Activated T-cell treated with anti-CD3 and anti-CD28 coated beads, Interleukin-2, amount 50 U/mL, for 1 hour (primary cell): Measurements from ENCODE around the gene PCSK4.
"Not testable (repeated sequence)": the region's sequence is repeated elsewhere in the genome, so short reads cannot be mapped to it uniquely, and the experiment has no call there.

Source experiments
- DNase-seq: peaks from one replicate; pipeline ENCODE4 v3.0.0-alpha.2; 2020

The PCSK4 gene

DNA sequence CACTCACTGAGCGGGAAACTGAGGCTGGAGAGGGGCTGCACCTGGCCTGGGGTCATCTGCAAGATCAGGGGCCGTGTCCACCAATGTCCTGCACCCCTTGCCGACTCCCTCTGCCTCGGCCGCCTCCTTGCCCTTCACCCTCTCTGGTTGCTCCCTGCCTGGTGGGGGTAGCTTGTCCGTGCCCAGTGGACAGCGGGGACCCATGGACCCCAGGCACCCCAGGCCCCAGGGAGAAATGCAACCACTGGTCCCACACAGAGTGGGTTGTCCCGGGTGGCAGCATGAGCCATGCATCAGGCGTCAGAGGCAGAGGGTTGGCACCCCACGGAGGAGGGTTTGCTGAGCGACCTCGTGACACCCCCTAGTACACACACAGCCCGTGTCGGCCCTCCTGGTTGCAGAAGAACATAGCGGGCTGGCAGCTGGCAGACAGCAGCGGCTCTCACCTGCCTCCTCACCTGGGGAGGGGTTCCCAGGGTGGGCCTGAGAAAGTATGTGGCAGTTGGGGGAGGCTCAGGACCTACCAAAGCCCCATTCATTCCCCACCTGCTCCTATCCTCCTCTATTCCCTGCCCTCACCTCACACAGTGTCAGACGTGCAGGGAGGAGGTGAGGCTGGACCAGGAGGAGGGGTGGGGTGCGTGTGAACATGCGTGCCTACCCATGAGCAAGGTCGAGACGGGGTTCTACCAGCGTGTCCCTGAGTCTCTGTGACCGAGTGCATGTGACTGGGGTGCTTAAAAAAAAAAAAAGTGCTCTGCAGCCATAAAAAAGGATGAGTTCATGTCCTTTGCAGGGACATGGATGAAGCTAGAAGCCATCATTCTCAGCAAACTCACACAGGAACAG, 14.0 kb upstream of the PCSK4 start:
- DNase-seq, result no peak

DNA sequence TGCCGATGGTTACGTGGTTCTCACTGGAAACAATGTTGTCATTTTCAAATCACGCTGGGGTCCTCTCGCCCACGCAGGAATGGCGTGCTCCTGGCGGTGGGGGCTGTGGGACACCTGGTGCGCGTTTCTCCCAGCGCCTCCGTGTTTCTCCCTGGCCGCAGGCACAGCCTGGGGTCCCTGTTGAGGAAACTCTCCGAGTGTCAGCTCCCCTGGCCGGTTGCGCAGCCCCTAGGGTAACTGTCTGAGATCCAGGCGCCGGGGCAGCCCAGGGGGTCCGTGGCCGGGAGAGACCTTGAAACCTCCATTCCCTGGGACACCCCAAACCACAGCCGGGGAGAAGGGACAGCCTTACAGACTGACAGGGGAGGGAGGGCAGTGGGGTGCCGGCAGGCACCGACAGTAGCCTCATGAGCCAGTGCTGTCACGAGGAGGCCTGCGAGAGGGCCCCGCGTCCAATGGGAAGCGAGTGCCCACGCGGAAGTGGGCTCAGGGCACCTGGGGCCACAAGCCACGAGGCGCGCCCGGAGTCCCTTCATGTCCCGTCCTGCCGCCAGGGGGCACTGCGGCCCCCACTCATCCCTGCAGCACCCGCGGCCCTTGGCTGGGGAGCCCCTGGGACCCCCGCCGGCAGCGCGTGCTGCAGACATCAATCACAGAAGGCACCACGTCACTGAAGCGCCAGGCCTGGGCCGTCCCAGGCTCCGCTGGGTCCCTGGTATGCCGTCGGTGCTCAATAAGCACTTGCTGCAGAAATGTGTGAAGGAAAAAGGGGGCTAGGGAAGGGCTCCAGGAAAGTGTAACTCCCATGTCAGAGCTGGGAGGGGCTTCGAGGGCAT, 13.2 kb upstream of the PCSK4 start:
- peak; percentile 72 for DNase-seq

DNA sequence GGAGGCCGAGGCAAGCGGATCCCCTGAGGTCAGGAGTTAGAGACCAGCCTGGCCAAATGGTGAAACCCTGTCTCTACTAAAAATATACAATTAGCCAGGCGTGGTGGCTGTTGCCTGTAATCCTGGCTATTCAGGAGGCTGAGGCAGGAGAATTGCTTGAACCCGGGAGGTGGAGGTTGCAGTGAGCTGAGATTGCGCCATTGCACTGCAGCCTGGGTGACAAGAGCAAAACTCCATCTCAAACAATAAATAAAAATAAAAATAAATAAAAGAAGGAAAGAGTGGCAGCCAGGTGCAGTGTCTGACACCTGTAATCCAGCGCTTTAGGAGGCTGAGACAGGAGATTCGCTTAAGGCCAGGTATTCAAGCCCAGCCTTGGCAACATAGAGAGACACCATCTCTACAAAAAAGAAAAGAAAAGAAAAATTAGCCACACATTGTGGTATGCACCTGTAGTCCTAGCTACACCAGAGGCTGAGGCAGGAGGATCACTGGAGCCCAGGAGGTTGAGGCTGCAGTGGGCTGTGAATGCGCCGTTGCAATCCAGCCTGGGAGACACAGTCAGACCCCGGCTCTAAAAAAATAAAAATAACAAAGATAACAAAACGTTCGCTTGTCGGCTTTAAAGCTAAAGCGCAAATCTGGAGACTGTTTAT, 12.4 kb upstream of the PCSK4 start:
- DNase-seq, result no peak

DNA sequence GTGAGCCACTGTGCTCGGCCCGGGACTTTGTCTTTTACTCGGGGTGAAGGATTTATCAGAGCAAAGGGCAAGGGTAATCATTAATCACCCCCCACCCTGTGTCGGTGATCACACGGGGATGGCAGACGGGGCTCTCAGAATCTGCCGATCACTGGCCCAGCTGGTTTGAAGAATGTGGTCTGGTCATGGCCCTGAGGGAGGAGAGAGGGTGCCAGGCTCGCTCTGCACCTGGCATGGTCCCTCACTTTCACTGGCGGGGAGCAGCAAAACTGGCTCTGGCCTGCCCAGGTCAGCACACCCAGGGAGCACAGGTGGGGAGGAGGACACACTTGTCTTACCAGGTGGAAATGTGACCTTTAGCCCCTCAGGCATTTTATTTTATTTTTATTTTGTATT, 11.0 kb upstream of the PCSK4 start:
- DNase-seq, result no peak

DNA sequence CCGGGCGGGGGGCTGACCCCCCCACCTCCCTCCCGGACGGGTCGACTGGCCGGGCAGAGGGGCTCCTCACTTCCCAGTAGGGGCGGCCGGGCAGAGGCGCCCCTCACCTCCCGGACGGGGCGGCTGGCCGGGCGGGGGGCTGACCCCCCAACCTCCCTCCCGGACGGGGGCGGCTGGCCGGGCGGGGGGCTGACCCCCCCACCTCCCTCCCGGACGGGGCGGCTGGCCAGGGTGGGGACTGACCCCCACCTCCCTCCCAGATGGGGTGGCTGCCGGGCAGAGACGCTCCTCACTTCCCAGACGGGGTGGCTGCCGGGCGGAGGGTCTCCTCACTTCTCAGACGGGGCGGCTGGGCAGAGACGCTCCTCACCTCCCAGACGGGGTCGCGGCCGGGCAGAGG, 9.1 kb upstream of the PCSK4 start:
- DNase-seq, result not testable (repeated sequence)

DNA sequence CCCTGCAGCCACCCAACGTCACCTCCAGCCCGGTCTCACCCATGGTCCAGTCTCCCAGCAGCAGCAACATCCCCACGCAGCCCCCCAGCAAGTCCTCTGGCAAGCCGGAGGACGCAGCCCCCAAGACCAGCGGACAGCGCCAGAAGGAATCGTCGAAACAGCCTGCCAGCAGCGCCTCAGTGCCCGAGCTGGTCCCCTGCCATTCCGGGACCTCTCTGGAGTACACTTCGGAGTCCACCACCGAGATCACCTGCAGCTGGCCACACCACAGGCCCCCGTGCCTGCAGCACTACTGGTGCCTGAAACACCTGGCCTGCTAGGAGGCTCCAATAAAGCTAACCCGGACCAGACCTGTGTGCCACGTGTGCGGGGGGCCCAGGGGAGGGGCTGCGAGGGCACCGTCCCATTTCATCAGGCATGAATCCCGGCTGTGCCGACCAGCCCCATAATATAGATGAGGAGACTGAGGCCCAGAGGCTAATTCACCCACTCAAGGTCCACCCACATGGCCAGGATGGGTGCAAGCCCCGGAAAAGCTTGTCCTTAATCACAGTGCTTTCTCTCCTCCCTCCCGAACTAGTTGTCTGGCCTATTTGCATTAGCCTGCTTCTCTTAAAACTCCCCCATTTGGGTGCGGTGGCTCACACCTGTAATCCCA, 7.6 kb upstream of the PCSK4 start:
- DNase-seq, result no peak

DNA sequence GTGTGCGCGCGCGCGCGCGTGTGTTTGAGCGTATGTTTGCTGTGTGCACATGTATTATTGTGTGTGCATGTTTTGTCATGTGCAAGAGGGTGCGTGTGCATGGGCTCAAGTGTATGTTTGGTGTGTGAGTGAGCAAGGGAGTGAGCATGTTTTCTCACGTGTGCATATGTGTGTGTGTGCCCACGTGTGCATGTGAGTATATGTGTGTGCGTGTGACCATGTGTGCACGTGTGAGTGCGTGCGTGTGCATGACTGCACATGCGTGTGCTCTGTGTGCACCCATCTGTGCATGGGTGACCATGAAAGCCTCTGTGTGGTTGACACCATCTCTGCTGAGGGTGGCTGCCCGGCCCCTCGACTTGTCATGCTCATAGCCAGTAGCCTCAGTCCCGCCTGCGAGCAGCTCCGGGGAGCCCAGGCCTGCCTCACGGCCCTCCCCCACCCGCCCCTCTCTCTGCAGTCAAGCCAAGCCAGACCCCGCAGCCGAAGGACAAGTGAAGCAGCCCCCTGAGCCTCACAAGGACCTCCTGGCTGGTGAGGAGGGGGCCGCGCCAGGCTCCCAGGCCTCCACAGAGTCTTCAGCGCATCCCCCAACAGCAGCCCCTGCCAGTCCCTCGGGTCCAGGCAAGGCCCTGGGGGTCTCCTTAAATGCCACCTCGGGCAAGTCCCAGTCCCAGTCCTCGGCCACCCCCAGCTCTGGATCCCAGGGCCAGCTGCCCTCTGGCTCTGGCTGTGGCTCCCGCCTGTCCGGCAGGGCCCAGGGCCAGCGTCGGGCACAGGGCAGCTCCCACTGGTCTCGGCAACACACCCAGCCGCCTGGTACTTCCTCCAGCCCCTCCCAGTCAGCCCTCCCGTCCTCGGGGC, 6.8 kb upstream of the PCSK4 start:
- no peak for DNase-seq

DNA sequence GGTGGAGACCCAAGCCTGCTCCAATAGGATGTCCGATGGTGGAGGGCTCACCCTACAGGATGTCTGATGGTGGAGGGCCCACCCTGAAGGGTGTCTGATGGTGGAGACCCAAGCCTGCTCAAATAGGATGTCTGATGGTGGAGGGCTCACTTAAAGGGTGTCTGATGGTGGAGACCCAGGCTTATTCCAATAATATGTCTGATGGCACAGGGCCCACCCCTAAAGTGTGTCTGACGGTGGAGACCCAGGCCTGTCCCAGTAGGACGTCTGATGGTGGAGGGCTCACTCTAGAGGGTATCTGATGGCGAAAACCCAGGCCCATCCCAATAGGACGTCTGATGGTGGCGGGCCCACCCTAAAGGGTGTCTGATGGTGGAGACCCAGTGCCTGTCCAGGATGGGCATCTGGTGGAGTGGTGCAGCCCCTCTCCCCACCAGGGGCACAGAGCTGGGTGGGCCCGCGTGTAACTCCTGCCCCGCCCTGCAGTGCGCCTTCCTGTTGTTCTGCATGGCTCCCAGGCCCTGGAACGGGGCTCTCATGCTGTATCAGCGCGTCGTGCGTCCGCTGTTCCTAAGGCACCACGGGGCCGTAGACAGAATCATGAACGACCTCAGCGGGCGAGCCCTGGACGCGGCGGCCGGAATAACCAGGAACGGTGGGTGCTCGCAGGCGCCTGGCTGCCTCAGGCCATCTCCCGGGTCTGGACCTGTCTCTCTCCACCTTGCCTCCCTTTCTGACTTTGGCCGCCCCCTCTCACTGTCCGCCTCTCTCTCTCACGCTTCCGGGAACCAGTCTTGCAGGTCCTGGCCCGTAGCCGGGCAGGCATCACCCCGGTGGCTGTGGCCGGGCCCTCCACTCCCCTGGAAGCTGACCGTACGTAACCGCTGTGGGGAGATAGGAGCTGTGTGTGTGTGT, 5.9 kb upstream of the PCSK4 start:
- DNase-seq, result no peak

DNA sequence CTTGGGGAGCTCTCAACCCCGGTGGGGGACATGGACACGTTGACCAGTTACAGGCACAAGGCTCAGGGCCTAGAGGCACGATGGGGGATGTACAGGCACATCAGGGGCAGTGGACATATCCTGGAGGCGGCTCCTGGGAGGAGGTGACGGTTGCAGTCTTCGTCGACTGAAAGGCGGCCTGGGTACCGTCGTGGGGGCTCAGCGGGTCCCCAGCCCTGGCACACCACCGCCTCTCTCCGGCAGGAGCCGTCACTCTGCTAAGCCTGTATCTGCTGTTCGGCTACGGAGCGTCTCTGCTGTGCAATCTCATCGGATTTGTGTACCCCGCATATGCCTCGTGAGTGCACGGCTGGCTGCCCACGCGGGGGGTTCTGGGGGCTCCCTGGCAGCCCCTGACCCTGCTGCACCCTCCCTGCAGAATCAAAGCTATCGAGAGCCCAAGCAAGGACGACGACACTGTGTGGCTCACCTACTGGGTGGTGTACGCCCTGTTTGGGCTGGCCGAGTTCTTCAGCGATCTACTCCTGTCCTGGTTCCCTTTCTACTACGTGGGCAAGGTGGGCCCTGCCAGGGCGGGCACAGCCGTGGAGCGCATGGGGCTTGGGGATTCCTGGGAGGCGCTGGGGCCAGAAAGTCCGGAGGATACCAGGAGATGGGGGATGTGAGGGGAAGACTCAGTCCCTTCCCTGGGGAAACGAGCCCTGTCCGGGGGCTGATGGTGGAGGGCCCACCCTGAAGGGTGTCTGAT, 5.1 kb upstream of the PCSK4 start:
- DNase-seq, result no peak

DNA sequence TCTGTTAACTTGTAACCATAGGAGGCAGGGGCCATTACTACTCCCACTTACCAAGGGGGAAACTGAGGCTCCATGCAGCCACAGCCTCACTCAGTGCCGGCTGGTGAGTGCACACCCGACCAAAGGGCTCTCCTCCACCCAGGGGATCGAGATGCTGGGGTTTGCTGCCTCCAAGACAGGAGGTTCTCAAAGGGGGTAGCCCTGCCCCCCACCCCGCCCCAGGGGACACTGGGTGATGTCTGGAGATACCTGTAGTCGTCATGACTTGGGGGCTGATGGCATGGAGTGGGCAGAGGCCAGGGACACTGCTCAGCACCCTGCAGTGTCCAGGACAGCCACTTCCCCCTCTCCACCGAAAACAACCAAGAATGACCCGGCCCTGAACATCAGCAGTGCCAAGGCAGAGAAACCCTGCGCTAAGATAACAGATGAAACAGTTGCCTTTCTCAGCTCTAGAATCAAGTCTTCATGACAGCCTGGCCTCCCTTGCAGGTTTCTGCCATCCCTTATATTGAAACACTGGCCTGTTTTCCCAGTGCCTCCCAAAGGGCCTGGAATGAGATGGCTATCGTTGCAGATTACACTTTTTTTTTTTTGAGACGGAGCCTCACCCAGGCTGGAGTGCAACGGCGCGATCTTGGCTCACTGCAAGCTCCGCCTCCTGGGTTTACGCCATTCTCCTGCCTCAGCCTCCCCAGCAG, 4.1 kb upstream of the PCSK4 start:
- no peak for DNase-seq

DNA sequence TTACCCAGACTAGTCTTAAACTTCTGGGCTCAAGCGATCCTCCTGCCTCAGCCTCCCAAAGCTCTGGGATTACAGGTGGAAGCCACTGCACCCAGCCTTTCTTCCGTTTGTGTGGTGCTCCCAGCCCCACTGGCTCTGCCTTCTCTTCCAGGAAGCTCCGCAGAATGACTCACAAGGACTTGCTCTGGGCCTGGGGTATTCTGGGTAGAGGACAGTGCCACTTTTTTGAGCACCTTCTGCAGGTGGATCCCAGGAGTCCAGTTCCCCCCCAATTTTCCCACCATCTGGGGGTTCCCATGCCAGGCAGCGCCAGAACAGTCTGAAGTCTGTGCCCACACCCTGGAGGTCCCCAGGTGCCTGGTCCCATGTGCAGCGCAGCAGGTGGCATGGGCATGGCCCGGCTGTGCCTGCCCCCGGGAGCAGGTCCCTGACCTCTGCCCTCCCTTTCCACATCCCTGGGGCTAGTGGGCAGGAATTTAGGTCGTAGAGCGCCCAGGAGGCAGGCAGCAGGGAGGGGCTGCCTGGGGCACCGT, 2.4 kb upstream of the PCSK4 start:
- no peak for DNase-seq

DNA sequence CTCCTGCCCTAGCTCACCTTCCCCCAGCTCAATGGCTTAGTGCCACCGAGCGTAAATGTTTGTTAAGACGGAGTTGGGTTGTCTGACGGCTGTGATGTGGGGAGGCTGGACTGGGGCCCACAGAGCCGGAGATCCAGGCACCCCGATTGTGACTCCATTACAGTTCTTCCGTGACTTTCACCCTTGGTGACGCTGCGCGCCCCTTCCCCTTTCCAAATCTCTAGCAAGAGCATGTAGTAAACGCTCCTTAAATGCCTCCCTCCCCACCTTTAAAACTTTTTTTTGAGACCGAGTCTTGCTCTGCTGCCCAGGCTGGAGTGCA, 1.7 kb upstream of the PCSK4 start:
- DNase-seq, result no peak

DNA sequence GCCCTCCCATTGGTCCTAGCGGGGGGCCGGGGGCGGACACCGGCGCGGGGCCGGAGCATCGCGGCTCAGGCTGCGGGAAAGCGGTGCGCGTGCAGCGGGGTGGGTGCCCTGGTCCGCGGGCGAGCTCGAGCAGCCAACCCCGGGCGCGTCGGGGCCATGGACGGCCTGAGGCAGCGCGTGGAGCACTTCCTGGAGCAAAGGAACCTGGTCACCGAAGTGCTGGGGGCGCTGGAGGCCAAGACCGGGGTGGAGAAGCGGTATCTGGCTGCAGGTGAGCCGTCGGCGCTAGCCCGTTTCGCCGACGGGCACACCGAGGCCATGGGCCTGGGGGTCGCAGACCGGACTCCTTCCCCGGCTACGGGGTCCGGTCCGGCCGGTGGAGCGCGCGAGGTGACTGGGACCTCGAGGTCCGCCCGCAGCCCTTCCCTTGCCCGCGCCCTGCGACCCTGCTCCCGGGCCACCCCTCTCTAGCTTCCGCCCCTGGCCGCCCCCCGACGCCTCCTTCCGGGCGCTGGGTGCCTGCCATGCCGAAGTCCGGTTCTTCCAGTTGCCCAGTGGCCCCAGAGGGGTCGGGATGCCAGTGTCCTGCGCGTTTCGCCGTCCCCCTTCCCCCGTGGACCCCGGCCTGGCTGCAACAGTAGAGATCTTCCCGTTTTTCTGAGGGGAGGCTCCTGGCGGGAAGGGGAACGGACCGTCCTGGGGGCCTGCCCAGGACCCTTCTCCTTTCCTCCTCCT, 1.1 kb upstream of the PCSK4 start, which contains the start of gene REEP6:
Gene REEP6, plus strand, starts transcription at position 68 of the 735 bp plus-strand sequence. Its CDS starts 89 bp downstream, at position 157.
- no peak for DNase-seq

DNA sequence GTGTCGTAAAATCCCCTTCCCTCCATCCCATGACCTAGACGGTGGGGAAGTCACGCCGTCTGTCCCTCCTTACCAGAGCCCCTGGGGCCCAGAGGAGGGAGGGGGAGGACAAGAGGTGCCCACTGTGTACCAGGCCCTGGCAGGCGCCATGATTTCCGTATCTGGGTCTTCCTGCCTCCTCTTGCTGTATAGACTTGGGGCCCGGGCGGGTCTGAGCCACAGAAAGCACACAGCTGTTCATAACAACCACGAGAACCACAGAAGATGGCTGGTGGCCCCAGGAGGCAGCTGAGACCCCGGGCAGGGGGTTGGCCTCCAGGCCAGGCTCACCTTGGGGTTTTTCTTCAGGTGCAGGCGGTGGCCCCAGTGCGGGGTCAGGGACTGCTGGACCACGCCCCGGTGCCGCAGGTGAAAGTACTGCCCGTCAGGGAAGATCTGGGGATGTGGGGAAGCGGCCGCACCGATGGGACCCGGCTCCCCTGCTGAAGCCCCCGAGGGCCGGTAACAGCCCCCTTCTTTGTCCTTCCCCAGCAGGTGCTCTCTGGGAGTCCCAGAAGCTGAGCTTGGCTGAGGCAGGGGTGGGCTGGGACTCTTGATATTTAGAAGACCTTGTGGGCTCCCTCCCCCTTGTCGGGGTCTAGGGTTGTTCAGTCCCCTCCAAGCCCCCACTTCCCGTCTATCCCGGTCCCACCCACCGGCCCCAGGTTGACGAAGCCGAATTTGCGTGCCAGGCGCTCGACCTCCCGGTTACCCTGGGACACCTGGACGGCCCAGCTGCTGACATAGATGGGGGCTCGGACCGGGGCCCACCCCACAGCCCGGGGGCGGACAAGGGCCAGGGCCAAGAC, 463 bp downstream of the PCSK4 start:
- no peak for DNase-seq

DNA sequence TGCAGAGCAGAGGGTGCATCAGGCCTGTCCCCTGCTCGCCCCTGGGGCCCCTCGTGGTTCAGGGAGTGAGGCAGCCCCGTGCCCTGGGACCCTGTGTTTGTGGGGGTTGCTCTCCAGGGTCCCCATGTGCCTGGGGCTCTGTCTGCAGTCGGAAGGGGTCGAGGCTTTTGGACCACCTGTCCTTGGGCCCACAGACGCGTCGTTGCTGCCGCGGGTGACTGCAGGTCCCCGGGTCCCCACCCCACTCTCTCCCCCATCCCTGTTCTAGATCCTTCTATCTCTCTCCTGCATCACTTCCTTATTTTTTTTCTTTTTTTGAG, 1.9 kb downstream of the PCSK4 start:
- no peak for DNase-seq

DNA sequence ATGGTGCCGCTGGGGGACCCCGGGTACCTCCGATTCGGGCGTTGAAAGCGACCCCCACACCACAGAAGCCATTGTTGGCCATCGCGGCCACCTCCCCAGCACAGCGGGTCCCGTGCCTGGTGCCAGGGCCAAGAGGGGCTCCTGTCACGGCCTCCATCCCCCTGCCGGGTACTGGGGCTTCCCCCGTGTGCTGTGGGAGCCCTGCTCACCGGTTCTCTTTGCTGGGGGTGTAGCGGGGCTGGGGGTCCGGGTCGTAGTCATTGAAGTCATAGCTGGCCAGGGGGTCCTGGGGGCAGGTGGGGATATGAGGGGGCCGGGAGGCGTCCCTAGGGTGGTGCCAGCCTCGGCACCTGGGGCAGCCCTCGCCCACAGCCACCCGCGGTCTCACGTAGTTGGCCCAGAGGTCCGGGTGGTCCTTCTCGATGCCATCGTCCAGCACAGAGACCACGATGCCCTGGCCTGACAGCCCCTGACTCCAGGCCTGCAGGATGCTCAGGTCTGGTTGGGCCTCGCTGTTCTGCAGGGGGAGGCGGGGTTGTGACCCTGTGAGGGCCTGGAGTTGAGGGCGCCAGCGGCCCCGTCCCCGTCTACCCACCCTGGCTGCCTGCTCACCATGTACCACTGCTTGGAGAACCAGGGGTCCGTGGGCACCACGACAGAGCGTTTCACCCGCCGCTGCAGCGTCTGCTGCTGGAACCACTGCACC, 2.4 kb downstream of the PCSK4 start:
- DNase-seq, result no peak
